Epithelial cell of esophagus (primary cell): ENCODE data around the gene CCDC136.

Experiments
- DNase-seq: peaks from one replicate; pipeline ENCODE4 v3.0.0; 2010; ENCODE audit warnings: low read depth
- H3K4me3 ChIP-seq: 2 replicates; pipeline ENCODE4 v1.5.1; 2011; ENCODE audit warnings: mild to moderate bottlenecking, low read length, control low read depth
- CTCF ChIP-seq: IDR thresholded peaks from 2 replicates; pipeline ENCODE4 v1.5.1; 2011; ENCODE audit warnings: low read depth, mild to moderate bottlenecking, low read length, control low read depth, inconsistent platforms; ENCODE audit not compliant: insufficient read depth; ENCODE audit errors: missing control alignments

Gene CCDC136

GRCh38 chr7:128845987-128846386 lies 54.2 kb downstream of the CCDC136 start:
- no peak for DNase-seq
- TF ChIP-seq CTCF: no peak
- H3K4me3 ChIP-seq: no peak overlapping the region

GRCh38 chr7:128846781-128847444 lies 55.1 kb downstream of the CCDC136 start:
- TF ChIP-seq CTCF: no peak

GRCh38 chr7:128847721-128848211 lies 56.0 kb downstream of the CCDC136 start:
- TF ChIP-seq CTCF: no peak
- H3K4me3 ChIP-seq: no peak overlapping the region
- DNase-seq: no peak

More at GRCh38 chr7:128846781-128847444, 55.1 kb downstream of the CCDC136 start:
- no peak overlapping the region for H3K4me3 ChIP-seq
- DNase-seq: no peak

- DNase-seq: no peak
- no peak for TF ChIP-seq CTCF
Observed at GRCh38 chr7:128848289-128849155, 56.8 kb downstream of the CCDC136 start.

GRCh38 chr7:128849156-128849515 lies 57.4 kb downstream of the CCDC136 start:
- no peak for TF ChIP-seq CTCF
- no peak overlapping the region for H3K4me3 ChIP-seq

More at GRCh38 chr7:128848289-128849155, 56.8 kb downstream of the CCDC136 start:
- H3K4me3 ChIP-seq: no peak overlapping the region

GRCh38 chr7:128849804-128850490 lies 58.2 kb downstream of the CCDC136 start:
- no peak overlapping the region for H3K4me3 ChIP-seq
- no peak for DNase-seq
- TF ChIP-seq CTCF: no peak

More at GRCh38 chr7:128849156-128849515, 57.4 kb downstream of the CCDC136 start:
- no peak for DNase-seq
